Astrocyte (in vitro differentiated cells and primary cell): ENCODE results near the gene MARK4. TPM values are rescaled to one million over a fixed set of nuclear protein-coding genes. Genes with fewer than 3 reads are reported as not detected.

Source experiments
- DNase-seq: peaks from one replicate; pipeline ENCODE4 v3.0.0-alpha.2; 2010; ENCODE audit warnings: low read depth
- FAIRE-seq: peaks from 2 replicates; lab custom pipeline; 2011; peaks lifted over from hg19 to GRCh38; lab: Jason Lieb, UNC
- H2AFZ ChIP-seq: 2 replicates; pipeline ENCODE4 v1.6.0; 2012; ENCODE audit warnings: low read depth, low read length, inconsistent platforms
- H3K27ac ChIP-seq: 2 replicates; pipeline ENCODE4 v1.5.1; 2011; ENCODE audit warnings: low read depth, low read length, inconsistent platforms
- H3K27me3 ChIP-seq: 2 replicates; pipeline ENCODE4 v1.6.0; 2011; ENCODE audit warnings: low read length, inconsistent platforms; ENCODE audit not compliant: insufficient read depth
- H3K36me3 ChIP-seq: 2 replicates; pipeline ENCODE4 v1.5.1; 2011; ENCODE audit warnings: low read length, inconsistent platforms; ENCODE audit not compliant: insufficient read depth
- H3K4me1 ChIP-seq: 2 replicates; pipeline ENCODE4 v1.5.1; 2011; ENCODE audit warnings: low read length, inconsistent platforms; ENCODE audit not compliant: insufficient read depth
- H3K4me2 ChIP-seq: 2 replicates; pipeline ENCODE4 v1.6.0; 2012; ENCODE audit warnings: low read length, inconsistent platforms
- H3K4me3 ChIP-seq: 2 replicates; pipeline ENCODE4 v1.5.1; 2011; ENCODE audit warnings: low read depth, mild to moderate bottlenecking, low read length, inconsistent platforms; ENCODE audit not compliant: insufficient read depth
- H3K79me2 ChIP-seq: 2 replicates; pipeline ENCODE4 v1.6.0; 2012; ENCODE audit warnings: mild to moderate bottlenecking, low read length, inconsistent platforms; ENCODE audit not compliant: insufficient read depth
- H3K9ac ChIP-seq: 2 replicates; pipeline ENCODE4 v1.6.0; 2012; ENCODE audit warnings: mild to moderate bottlenecking, low read length, inconsistent platforms
- H3K9me3 ChIP-seq: 2 replicates; pipeline ENCODE4 v1.5.1; 2012; ENCODE audit warnings: low read depth, mild to moderate bottlenecking, low read length, inconsistent platforms; ENCODE audit not compliant: insufficient read depth
- H4K20me1 ChIP-seq: 2 replicates; pipeline ENCODE4 v1.6.0; 2012; ENCODE audit warnings: low read length, inconsistent platforms; ENCODE audit not compliant: insufficient read depth
- H3K27ac Mint-ChIP-seq: one replicate; pipeline ENCODE4 v1.8.0; 2021; ENCODE audit warnings: mild to moderate bottlenecking, mixed read lengths; ENCODE audit not compliant: unreplicated experiment
- H3K27me3 Mint-ChIP-seq: one replicate; pipeline ENCODE4 v1.8.0; 2021; ENCODE audit warnings: low read depth, mixed read lengths; ENCODE audit not compliant: unreplicated experiment
- H3K36me3 Mint-ChIP-seq: one replicate; pipeline ENCODE4 v1.8.0; 2021; ENCODE audit warnings: low read depth, mixed read lengths; ENCODE audit not compliant: unreplicated experiment
- H3K4me1 Mint-ChIP-seq: one replicate; pipeline ENCODE4 v1.8.0; 2021; ENCODE audit warnings: low read depth, mixed read lengths; ENCODE audit not compliant: unreplicated experiment
- H3K4me3 Mint-ChIP-seq: one replicate; pipeline ENCODE4 v1.8.0; 2021; ENCODE audit warnings: mild to moderate bottlenecking, moderate library complexity, mixed read lengths; ENCODE audit not compliant: unreplicated experiment
- H3K9me3 Mint-ChIP-seq: one replicate; pipeline ENCODE4 v1.8.0; 2021; ENCODE audit warnings: mild to moderate bottlenecking, mixed read lengths; ENCODE audit not compliant: unreplicated experiment
- CTCF ChIP-seq: IDR thresholded peaks from 2 replicates; pipeline ENCODE4 v1.5.1; 2011; ENCODE audit warnings: low read depth, mild to moderate bottlenecking, inconsistent platforms, low read length, moderate library complexity; ENCODE audit not compliant: insufficient read depth
- EZH2 ChIP-seq: IDR thresholded peaks from 2 replicates; pipeline ENCODE4 v1.6.1; 2012; ENCODE audit warnings: mild to moderate bottlenecking, low read length, inconsistent platforms; ENCODE audit not compliant: insufficient read depth
- total RNA-seq: library from RNA; stranded (reverse); gene quantifications from 2 replicates; pipeline ENCODE4 v1.2.1, GENCODE V29; 2021

MARK4 gene
- total RNA-seq, 1 donor from 2014 or later, result 61.0 TPM

GRCh38 chr19:45271098-45271734 is 20.1 kb downstream of the MARK4 start:
- H3K79me2 ChIP-seq, result no peaks in the 10 kb centered on the region
- no peaks in the 10 kb centered on the region for H3K27me3 ChIP-seq
- no peak overlapping the region for H3K4me3 ChIP-seq
- H3K4me1 ChIP-seq, result no peaks in the 10 kb centered on the region
- Mint-ChIP-seq H3K9me3 (no peaks in the 10 kb centered on the region), H3K27me3 (no peaks in the 10 kb centered on the region), H3K4me1 (peaks cover 1% of the 10 kb centered on the region), H3K4me3 (no peak overlapping the region), H3K27ac (no peak overlapping the region), H3K36me3 (peaks cover 25% of the 10 kb centered on the region)
- DNase-seq (no peak), FAIRE-seq (no peak)
- no peak overlapping the region for H3K4me2 ChIP-seq
- H3K27ac ChIP-seq, result no peak overlapping the region
- no peaks in the 10 kb centered on the region for H4K20me1 ChIP-seq
- peaks cover 17% of the 10 kb centered on the region for H3K36me3 ChIP-seq
- H2AFZ ChIP-seq, result no peak overlapping the region
- H3K9ac ChIP-seq, result no peak overlapping the region
- no peaks in the 10 kb centered on the region for H3K9me3 ChIP-seq
- TF ChIP-seq EZH2 (no peak), CTCF (no peak)

DNA sequence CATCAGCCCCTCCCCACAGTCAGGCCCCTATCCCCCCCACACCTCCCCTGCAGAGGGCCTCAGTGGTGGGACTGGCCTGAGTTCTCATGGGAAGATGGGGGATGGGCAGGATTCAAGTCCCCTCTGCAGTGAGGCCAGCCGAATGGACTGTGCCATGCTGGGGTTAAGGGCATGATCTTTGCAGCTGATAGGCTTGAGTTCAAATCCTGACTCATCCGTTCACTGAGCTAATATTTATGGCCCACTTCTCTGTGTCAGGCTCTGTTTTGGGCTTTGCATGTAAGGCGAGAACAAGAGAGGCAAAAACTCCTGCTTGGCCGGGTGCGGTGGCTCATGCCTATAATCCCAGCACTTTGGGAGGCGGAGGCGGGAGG is 20.7 kb downstream of the MARK4 start:
- no peaks in the 10 kb centered on the region for H4K20me1 ChIP-seq
- H3K36me3 ChIP-seq, result peaks cover 17% of the 10 kb centered on the region
- H3K9me3 Mint-ChIP-seq, result no peaks in the 10 kb centered on the region
- H3K9ac ChIP-seq, result no peak overlapping the region
- no peak overlapping the region for H3K4me3 Mint-ChIP-seq
- no peaks in the 10 kb centered on the region for H3K4me1 ChIP-seq
- H3K4me3 ChIP-seq, result no peak overlapping the region
- DNase-seq, result no peak
- no peaks in the 10 kb centered on the region for H3K27me3 ChIP-seq
- no peaks in the 10 kb centered on the region for H3K9me3 ChIP-seq
- TF ChIP-seq CTCF (no peak), EZH2 (no peak)
- no peak overlapping the region for H3K27ac ChIP-seq
- H2AFZ ChIP-seq, result no peak overlapping the region
- H3K27me3 Mint-ChIP-seq, result no peaks in the 10 kb centered on the region
- H3K36me3 Mint-ChIP-seq, result peaks cover 26% of the 10 kb centered on the region
- H3K4me1 Mint-ChIP-seq, result no peaks in the 10 kb centered on the region
- FAIRE-seq, result no peak
- no peak overlapping the region for H3K27ac Mint-ChIP-seq
- H3K79me2 ChIP-seq, result no peaks in the 10 kb centered on the region
- no peak overlapping the region for H3K4me2 ChIP-seq

DNA sequence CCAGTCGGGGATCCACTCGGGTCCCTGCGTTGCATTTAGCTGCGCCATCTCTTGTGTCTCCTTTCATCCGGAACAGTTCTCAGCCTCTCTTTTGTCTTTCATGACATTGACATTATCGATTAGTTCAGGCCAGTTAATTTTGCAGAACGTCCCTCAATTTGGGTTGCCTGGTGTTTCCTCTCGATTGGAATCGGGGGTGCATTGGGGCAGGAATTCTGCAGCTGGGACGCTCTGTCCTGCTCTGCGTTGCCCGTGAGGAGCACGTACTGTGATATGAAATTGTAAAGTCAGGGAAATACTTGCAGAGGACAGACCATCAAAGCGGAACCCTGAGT is 22.4 kb downstream of the MARK4 start:
- Histone ChIP-seq H3K9ac (no peak overlapping the region), H2AFZ (no peak overlapping the region), H3K4me3 (no peak overlapping the region), H3K4me2 (no peak overlapping the region), H3K36me3 (peaks cover 14% of the 10 kb centered on the region), H4K20me1 (no peaks in the 10 kb centered on the region), H3K9me3 (no peaks in the 10 kb centered on the region), H3K27me3 (no peaks in the 10 kb centered on the region), H3K27ac (no peak overlapping the region), H3K79me2 (no peaks in the 10 kb centered on the region), H3K4me1 (no peaks in the 10 kb centered on the region)
- no peak overlapping the region for H3K27ac Mint-ChIP-seq
- no peak for DNase-seq
- H3K36me3 Mint-ChIP-seq, result peaks cover 36% of the 10 kb centered on the region
- H3K9me3 Mint-ChIP-seq, result no peaks in the 10 kb centered on the region
- FAIRE-seq, result no peak
- TF ChIP-seq CTCF (no peak), EZH2 (no peak)
- H3K4me3 Mint-ChIP-seq, result no peak overlapping the region
- H3K27me3 Mint-ChIP-seq, result no peaks in the 10 kb centered on the region
- no peaks in the 10 kb centered on the region for H3K4me1 Mint-ChIP-seq
